ENCODE data around the gene IQCF6.

DNA sequence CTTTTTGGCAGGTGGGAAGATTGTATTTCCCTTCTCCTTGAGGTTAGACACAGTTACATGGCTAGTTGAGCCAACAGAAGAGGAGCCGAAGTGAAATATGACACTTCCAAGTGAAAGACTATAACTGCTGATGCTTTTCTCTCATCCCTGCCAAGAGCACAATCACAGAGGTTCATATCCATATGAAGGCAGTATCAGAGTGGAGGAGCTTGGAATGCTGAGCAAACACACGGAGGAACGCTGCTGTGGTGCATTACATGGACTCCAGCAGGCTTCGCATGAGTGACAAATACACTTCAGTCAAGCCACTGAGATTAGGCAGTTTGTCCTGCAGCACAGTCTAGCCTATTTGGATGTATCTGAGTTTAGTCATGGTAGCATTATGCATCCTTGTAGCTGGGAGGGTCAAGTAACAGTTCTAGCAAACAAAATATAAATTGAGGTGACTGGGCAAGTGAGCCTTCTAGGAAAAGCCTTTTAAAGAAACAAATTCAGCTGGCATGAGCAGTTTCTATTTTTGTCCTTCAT lies 5.4 kb downstream of the IQCF6 start:
- TF ChIP-seq, protein P1, sequence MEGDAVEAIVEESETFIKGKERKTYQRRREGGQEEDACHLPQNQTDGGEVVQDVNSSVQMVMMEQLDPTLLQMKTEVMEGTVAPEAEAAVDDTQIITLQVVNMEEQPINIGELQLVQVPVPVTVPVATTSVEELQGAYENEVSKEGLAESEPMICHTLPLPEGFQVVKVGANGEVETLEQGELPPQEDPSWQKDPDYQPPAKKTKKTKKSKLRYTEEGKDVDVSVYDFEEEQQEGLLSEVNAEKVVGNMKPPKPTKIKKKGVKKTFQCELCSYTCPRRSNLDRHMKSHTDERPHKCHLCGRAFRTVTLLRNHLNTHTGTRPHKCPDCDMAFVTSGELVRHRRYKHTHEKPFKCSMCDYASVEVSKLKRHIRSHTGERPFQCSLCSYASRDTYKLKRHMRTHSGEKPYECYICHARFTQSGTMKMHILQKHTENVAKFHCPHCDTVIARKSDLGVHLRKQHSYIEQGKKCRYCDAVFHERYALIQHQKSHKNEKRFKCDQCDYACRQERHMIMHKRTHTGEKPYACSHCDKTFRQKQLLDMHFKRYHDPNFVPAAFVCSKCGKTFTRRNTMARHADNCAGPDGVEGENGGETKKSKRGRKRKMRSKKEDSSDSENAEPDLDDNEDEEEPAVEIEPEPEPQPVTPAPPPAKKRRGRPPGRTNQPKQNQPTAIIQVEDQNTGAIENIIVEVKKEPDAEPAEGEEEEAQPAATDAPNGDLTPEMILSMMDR (IDR thresholded peaks at IDR 0.05), result no peak
- no peak for TF ChIP-seq POLR2A (IDR thresholded peaks at IDR 0.05)
